22Rv1 (cell line): ENCODE results near the gene DOCK9.

Source experiments
- CTCF ChIP-seq: fragments of 450-650 bp; IDR thresholded peaks from 2 replicates; pipeline ENCODE4 v1.5.1; 2017; ENCODE audit warnings: mild to moderate bottlenecking
- ZFX ChIP-seq: fragments of 450-650 bp; IDR thresholded peaks from 2 replicates; pipeline ENCODE4 v1.6.1; 2017; ENCODE audit warnings: antibody characterized with exemption, borderline replicate concordance

DNA sequence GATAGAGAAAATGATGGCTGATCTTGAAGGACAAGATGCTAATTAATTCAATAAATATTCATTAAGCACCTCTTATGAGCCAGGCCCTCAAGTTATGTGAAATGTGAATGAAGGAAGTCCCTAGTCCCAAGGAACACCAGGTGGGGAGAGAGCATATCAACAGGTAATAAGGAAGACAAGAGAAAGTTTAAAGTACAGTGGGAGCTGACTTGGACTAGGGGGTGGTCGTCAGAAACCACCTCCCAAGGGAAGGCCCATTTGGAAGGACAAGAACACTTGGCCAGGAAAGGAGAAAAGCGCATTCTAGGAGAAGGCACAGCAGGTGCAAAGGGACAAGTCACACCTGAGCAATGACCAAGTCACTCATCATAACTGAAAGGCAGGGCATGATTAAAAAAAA lies 72.7 kb downstream of the DOCK9 start:
- TF ChIP-seq CTCF (no peak), ZFX (no peak)
